HL-60 (cell line): ENCODE data around the gene MYCL.
A peak's percentile ranks its signal among the peaks of the same experiment; 100 is the strongest.
"Not testable (repeated sequence)": the region's sequence is repeated elsewhere in the genome, so short reads cannot be mapped to it uniquely, and the experiment has no call there.

ENCODE experiments used
- DNase-seq, 2 experiments: peaks; one replicate each; pipeline ENCODE4 v3.0.0-alpha.2; 2010 to 2020; ENCODE audit warnings: low read depth in 1 of 2, low spot score in 1 of 2
- H3K27ac ChIP-seq: fragments of 250-450 bp; sonication (Bioruptor Pico); replicated peaks from 2 replicates; pipeline ENCODE4 v1.5.1; 2020; ENCODE audit warnings: mild to moderate bottlenecking, moderate library complexity
- H3K27me3 ChIP-seq: fragments of 250-450 bp; sonication (Bioruptor Pico); 2 replicates; pipeline ENCODE4 v1.5.1; 2021; ENCODE audit warnings: mild to moderate bottlenecking, moderate library complexity; ENCODE audit not compliant: insufficient read depth, poor library complexity, severe bottlenecking
- H3K4me3 ChIP-seq: replicated peaks from 2 replicates; pipeline ENCODE4 v1.5.1; 2011; ENCODE audit warnings: mild to moderate bottlenecking, control low read depth, low read length; ENCODE audit not compliant: insufficient read depth
- CTCF ChIP-seq: IDR thresholded peaks from one replicate; pipeline ENCODE4 v1.5.1; 2011; ENCODE audit warnings: low read length, control low read depth, inconsistent platforms; ENCODE audit not compliant: insufficient read depth
- GABPA ChIP-seq: IDR thresholded peaks from 2 replicates; pipeline ENCODE4 v1.6.1; 2012; ENCODE audit warnings: low read depth
- POLR2AphosphoS5 ChIP-seq: IDR thresholded peaks from 2 replicates; pipeline ENCODE4 v1.6.1; 2012; ENCODE audit warnings: low read depth
- REST ChIP-seq: IDR thresholded peaks from 2 replicates; pipeline ENCODE4 v1.6.1; 2012; ENCODE audit warnings: low read depth; ENCODE audit not compliant: insufficient replicate concordance
- SPI1 ChIP-seq: IDR thresholded peaks from 2 replicates; pipeline ENCODE4 v1.6.1; 2012; ENCODE audit warnings: low read depth, mild to moderate bottlenecking, borderline replicate concordance

MYCL gene

DNA sequence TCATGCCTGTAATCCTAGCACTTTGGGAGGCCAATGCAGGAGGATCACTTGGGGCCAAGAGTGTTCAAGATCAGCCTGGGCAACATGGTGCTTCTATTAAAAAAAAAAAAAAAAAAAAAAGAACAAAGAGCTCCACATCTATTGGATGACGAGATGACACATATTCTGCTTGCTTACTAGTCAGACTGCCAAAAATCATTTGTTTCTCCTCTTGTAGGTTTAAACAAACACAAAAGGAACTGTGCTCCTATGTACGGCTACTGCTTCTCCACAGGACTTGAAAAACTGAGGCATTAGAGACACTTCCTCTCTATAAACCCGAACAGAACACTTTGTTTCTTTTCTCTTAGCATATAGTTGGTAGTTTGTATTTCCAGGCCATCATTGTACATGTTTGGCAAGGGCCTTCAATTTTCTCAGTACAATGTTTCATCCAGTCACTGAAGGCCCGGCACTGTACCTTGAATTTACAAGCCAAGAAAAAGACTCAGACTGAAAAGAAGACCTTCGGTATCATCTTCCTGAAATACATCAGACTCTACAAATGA lies 24.4 kb downstream of the MYCL start:
- TF ChIP-seq POLR2AphosphoS5, result no peak
- no peak for TF ChIP-seq REST
- TF ChIP-seq GABPA, result no peak
- no peak; the same call in 1 of the 2 replicates for TF ChIP-seq SPI1
- no peaks in the 10 kb centered on the region for H3K27me3 ChIP-seq
- H3K4me3 ChIP-seq, result no peak overlapping the region
- no peak for DNase-seq
- H3K27ac ChIP-seq, result no peak overlapping the region

- peak in 1 of 2 experiments; percentile 37 for DNase-seq
- no peak overlapping the region for H3K27ac ChIP-seq
- no peak overlapping the region for H3K4me3 ChIP-seq
- no peaks in the 10 kb centered on the region for H3K27me3 ChIP-seq
- TF ChIP-seq SPI1, result peak; percentile 46; the same call in 1 of the 2 replicates
- no peak for TF ChIP-seq CTCF
Measured at GRCh38 chr1:39876144-39876543, 25.6 kb downstream of the MYCL start.

GRCh38 chr1:39872698-39873097 lies 29.0 kb downstream of the MYCL start:
- DNase-seq, result no peak
- no peaks in the 10 kb centered on the region for H3K27me3 ChIP-seq
- no peak overlapping the region for H3K27ac ChIP-seq
- TF ChIP-seq POLR2AphosphoS5, result no peak
- no peak overlapping the region for H3K4me3 ChIP-seq

DNA sequence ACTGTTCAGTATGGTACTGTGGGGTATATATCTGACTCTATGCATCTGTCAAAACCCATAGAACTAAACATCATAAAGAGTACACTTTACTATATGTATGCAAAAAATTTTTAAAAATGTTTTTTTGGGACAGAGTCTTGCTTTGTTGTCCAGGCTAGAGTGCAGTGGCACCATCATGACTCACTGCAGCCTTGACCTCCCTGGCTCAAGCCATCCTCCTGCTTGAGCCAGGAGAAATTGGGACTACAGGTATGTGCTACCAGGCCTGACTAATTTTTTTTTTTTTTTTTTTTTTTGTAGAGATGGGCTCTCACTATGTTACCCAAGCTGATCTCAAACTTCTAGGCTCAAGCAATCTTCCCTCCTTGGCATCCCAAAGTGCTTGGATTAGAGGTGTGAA lies 29.9 kb downstream of the MYCL start:
- no peak overlapping the region for H3K4me3 ChIP-seq
- no peaks in the 10 kb centered on the region for H3K27me3 ChIP-seq
- TF ChIP-seq CTCF, result no peak
- no peak for TF ChIP-seq SPI1
- no peak for TF ChIP-seq POLR2AphosphoS5
- no peak for TF ChIP-seq GABPA
- TF ChIP-seq REST, result no peak
- H3K27ac ChIP-seq, result no peak overlapping the region
- no peak for DNase-seq

- not testable (repeated sequence) for H3K27me3 ChIP-seq, DNase-seq, H3K27ac ChIP-seq, H3K4me3 ChIP-seq
Measured at GRCh38 chr1:39871043-39871442, 30.7 kb downstream of the MYCL start.

GRCh38 chr1:39869538-39870112 lies 32.1 kb downstream of the MYCL start:
- not testable (repeated sequence) for H3K27ac ChIP-seq, H3K4me3 ChIP-seq, DNase-seq, H3K27me3 ChIP-seq
